ENCODE measurements around the gene IGFL3. TPM values are rescaled to one million over a fixed set of nuclear protein-coding genes. Genes with fewer than 3 reads are reported as not detected.

IGFL3 gene
- polyA plus RNA-seq, 1 donor from 2014 or later = not detected

GRCh38 chr19:46147791-46148288, 23.4 kb upstream of the IGFL3 start, which contains the start of gene IGFL2:
IGFL2 (plus strand) TSS chr19:46148238; CDS start chr19:46148279, 41 bp downstream.
- Histone ChIP-seq H4K20me1 (ENCODE audit: insufficient read depth) (no peaks in the 10 kb centered on the region), H3K4me3 (ENCODE audit: low read length) (no peak within 1 kb of the TSS), H3K27ac (ENCODE audit: low read length) (no peak within 1 kb of the TSS), H3K9me3 (ENCODE audit: low read length) (no peaks in the 10 kb centered on the region), H3K4me2 (ENCODE audit: low read length) (no peak within 1 kb of the TSS), H3K36me3 (ENCODE audit: insufficient read depth, low read length) (no peaks in the 10 kb centered on the region), H3K9me2 (ENCODE audit: insufficient read depth, low read length) (no peaks in the 10 kb centered on the region), H3F3A (ENCODE audit: insufficient read depth, low read length, poor library complexity, severe bottlenecking) (no peaks in the 10 kb centered on the region), H3K27me3 (ENCODE audit: insufficient read depth, low read depth, low read length) (no peaks in the 10 kb centered on the region), H3K9ac (ENCODE audit: low read length) (no peak within 1 kb of the TSS), H2AFZ (ENCODE audit: low read depth, low read length) (no peak within 1 kb of the TSS), H3K79me2 (replicated peaks; ENCODE audit: insufficient read depth, low read length) (no peaks in the 10 kb centered on the region)
- TF ChIP-seq RAD21 (conservative IDR thresholded peaks at IDR 0.05) (no peak), CTCF (IDR thresholded peaks at IDR 0.05; ENCODE audit: poor library complexity, severe bottlenecking) (no peak), SMC3 (conservative IDR thresholded peaks at IDR 0.05; ENCODE audit: poor library complexity) (no peak), POLR2AphosphoS5 (IDR thresholded peaks at IDR 0.05) (no peak), EP300 (conservative IDR thresholded peaks at IDR 0.05; ENCODE audit: poor library complexity, severe bottlenecking) (no peak)

GRCh38 chr19:46147166-46147740, 22.8 kb upstream of the IGFL3 start:
- Histone ChIP-seq H3K9me3 (ENCODE audit: low read length) (no peaks in the 10 kb centered on the region), H3K36me3 (ENCODE audit: insufficient read depth, low read length) (no peaks in the 10 kb centered on the region), H2AFZ (ENCODE audit: low read depth, low read length) (no peak overlapping the region), H3K27ac (ENCODE audit: low read length) (no peak overlapping the region), H3K9me2 (ENCODE audit: insufficient read depth, low read length) (no peaks in the 10 kb centered on the region), H4K20me1 (ENCODE audit: insufficient read depth) (no peaks in the 10 kb centered on the region), H3K27me3 (ENCODE audit: insufficient read depth, low read depth, low read length) (no peaks in the 10 kb centered on the region), H3F3A (ENCODE audit: insufficient read depth, low read length, poor library complexity, severe bottlenecking) (no peaks in the 10 kb centered on the region), H3K9ac (ENCODE audit: low read length) (no peak overlapping the region), H3K79me2 (replicated peaks; ENCODE audit: insufficient read depth, low read length) (no peaks in the 10 kb centered on the region), H3K4me3 (ENCODE audit: low read length) (no peak overlapping the region), H3K4me2 (ENCODE audit: low read length) (no peak overlapping the region)
- no peak for TF ChIP-seq EZH2 (IDR thresholded peaks at IDR 0.05; ENCODE audit: borderline replicate concordance, insufficient read depth, low read length, poor library complexity, severe bottlenecking)
- no peak for TF ChIP-seq EP300 (conservative IDR thresholded peaks at IDR 0.05; ENCODE audit: poor library complexity, severe bottlenecking)

- Histone ChIP-seq H3K4me3 (ENCODE audit: low read length) (no peak overlapping the region), H3K9ac (ENCODE audit: low read length) (no peak overlapping the region), H3K27me3 (ENCODE audit: insufficient read depth, low read depth, low read length) (no peaks in the 10 kb centered on the region)
Observed at GRCh38 chr19:46144756-46145155, 20.3 kb upstream of the IGFL3 start.

More at GRCh38 chr19:46144756-46145155, 20.3 kb upstream of the IGFL3 start:
- no peaks in the 10 kb centered on the region for H3F3A ChIP-seq (ENCODE audit: insufficient read depth, low read length, poor library complexity, severe bottlenecking)
- no peak overlapping the region for H3K27ac ChIP-seq (ENCODE audit: low read length)
- TF ChIP-seq TAF1 (IDR thresholded peaks at IDR 0.05; ENCODE audit: low read depth) = no peak
- no peak for TF ChIP-seq EZH2 (IDR thresholded peaks at IDR 0.05; ENCODE audit: borderline replicate concordance, insufficient read depth, low read length, poor library complexity, severe bottlenecking)
- no peak for TF ChIP-seq SMC3 (conservative IDR thresholded peaks at IDR 0.05; ENCODE audit: poor library complexity)
- no peak for TF ChIP-seq RAD21 (conservative IDR thresholded peaks at IDR 0.05)
- no peaks in the 10 kb centered on the region for H3K9me2 ChIP-seq (ENCODE audit: insufficient read depth, low read length)
- no peaks in the 10 kb centered on the region for H3K9me3 ChIP-seq (ENCODE audit: low read length)
- H4K20me1 ChIP-seq (ENCODE audit: insufficient read depth) = no peaks in the 10 kb centered on the region
- no peak overlapping the region for H2AFZ ChIP-seq (ENCODE audit: low read depth, low read length)
- H3K4me2 ChIP-seq (ENCODE audit: low read length) = no peak overlapping the region
- H3K36me3 ChIP-seq (ENCODE audit: insufficient read depth, low read length) = no peaks in the 10 kb centered on the region
- no peaks in the 10 kb centered on the region for H3K79me2 ChIP-seq (replicated peaks; ENCODE audit: insufficient read depth, low read length)
